ENCODE measurements around the gene C11orf87.

The C11orf87 gene

DNA sequence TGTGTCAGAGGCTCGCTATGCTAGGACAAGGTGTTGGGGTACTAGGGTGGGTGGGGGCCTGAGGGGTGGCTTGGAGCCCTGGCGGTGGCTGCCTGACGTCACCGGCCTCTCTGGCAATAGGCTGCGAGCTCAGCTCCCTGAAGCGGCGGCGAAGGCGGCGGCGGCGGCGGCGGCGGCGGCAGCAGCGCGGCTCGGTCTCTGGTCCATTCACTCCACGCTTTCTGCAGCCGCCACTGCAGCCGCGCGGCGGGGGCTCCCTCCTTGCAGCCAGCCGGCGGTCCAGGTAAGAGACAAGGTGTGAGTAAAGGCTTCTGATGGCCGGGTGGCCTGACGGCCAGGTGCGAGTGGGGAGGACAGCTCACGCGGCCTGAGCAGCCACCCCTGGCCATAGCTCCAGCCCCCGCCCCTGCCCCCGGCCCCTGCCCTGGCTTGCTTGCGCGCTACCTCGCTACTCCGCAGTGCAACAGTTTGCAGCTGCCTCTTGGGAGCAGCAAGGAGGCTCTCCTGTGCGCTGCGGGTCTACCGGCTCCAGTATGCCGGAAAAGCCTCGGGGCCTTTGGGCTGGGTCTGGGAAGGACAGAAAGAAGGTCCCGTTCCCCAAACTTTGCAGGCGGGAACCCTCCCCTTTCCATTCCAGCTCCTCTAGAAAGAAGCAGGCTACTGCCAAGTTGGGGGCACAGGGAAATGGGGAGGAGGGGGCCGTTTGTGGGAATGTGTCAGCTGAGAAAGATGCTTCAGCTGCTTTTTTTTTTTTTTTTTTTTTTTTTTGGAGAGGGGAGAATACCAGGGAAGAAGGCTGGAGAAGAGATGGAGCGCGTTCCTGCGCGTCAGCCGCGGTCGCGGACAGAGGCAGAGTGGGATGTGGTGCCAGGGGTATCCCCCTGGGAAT, at the start of gene C11orf87:
Gene C11orf87, plus strand, starts transcription at position 210 of the 889 bp plus-strand sequence. CDS start 1,444 bp downstream, outside the sequence.
- DNase-seq (ENCODE audit: low read depth) = no peak

DNA sequence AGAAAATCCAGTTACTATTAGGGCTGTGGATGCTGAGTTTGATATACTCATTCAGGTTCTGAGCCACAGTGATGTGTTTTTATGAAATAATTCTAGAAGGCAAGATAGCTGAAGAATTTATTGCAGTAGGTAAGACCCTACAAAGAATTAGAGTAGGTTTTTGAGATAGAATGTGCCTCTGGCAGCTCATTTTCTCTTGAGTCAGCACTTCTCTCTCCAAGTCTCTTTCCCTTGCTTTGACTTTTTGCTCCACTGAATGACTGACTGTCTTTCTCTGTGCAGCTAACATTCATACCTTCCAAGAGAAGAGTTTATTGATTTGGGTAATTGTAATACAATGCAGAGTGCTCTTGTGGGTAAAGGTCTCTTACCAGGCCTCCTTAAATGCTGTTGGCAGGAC, 48.0 kb upstream of the C11orf87 start:
- no peak for DNase-seq (ENCODE audit: low read depth)

DNA sequence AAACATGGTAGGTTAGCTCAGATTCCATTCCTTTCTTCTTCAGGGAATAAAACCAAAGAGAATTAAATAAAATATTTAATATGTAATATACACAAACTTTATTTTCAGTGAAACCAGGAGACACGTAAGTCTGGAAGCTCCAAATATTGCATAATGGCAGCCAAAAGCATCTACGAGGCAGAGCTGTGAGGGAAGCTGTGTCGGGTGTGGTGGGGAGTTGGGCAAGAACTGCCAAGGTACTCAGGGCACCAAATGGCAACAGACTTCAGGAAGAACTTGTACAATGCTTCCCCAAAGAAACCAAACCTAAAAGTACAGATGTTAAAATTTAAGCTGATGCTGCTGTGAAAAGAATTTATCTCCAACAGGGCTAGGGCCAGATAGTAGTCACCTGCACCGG, 47.5 kb upstream of the C11orf87 start:
- DNase-seq (ENCODE audit: low read depth) = no peak

DNA sequence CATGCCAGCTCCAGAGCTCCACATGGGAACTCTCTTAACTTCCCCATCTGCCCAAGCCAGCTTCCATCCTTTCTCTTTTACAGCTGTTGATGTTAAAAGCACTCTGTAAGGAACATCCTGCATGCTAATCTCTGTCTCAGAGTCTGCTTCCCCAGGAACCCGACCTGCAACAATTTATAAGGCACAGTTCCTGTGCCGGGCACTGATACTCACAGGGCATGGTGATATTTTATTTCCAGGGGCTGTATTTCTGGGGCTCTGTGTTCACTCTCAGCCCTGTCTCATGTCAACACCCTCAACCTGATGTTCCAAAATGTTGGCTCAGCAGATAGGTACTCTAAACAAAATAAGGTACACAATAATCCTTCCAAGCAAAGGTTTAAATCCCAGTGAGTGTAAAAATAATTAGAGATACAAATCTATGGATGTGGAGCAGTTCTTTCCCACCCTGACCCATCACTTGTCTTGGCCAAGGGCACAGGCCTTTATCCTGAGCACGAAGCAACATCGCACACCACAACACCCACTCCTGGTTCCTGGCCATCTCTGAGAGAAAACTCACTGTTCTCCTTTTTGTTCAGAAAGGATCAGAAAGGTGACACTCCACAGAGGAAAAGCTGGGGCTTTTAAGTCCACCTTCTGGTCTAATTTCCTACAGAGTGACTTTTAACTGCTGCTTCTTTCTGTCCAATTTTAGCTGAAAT, 44.8 kb upstream of the C11orf87 start:
- no peak for DNase-seq (ENCODE audit: low read depth)

DNA sequence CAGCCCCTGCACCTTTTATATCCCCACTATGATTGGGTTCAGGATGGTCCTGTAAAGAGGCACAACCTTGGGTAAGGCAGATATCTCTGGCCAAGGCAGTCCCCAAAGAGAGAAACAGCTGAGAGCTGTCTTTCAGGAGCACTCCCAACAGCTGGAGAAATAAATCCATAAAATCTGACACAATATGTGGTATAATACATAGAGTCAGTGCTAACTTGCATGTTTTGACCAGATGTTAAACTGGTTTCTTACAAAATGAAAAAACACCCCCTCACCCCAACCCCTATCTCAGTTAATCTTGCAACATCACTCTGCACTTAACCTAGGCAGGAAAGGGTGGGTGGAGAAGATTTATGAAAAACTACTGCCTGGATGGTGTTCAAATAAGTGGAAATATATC, 44.0 kb upstream of the C11orf87 start:
- no peak for DNase-seq (ENCODE audit: low read depth)

DNA sequence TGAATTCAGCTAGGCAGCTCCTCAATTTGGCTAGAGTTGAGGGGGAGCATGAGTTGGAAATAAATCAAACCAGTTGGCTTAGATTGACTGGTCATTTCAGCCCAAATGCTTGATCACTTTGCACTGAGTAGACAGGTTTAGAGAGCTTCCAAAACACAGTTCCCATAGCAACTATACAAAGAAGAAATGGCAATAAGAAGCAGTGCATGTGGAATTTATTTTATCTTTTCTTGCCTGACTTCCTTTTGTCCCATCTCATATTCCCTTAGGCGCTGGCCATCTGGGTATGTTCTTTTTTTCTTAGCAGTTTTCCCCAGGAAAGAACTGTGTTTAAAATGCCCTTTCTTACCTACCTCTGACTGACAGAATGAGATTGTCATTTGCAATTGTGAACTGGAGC, 38.7 kb upstream of the C11orf87 start:
- no peak for DNase-seq (ENCODE audit: low read depth)

DNA sequence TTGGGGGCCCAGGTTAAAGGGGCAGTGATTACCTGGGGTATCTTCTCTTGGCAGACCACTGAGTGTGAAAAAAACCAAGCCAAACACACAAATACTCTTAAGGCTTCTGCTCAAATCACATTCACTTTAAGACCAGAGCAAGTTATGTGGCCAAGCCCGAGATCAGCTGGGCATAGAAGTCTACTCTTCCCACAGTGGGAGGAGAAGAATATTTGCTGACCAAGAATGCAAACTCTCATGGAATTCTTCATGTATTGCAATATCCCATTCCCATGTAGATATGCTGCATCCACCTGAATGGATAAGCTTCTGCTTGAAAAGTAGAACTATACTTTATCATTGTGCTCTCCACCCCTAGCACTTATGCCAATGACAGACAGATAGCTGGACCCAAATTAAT, 37.1 kb upstream of the C11orf87 start:
- no peak for DNase-seq (ENCODE audit: low read depth)

DNA sequence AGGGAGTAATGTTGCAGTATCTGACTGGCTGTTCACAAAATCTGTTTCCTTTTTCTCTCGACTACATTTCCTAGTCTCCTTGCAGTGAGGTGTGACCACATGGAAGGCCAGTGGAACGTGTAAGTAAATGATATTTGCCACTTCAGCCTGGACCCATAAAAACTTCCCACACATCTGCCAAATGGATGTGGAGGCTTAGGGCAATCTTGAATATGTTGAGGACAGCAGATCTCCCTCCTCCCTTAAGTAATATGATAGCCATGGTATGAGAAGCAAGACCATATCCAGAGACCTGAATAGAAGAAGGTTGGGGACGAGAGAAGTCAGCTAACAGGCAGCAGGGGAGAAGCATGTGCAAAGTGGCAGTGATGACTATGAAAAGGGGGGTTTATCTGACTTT, 33.0 kb upstream of the C11orf87 start:
- DNase-seq (ENCODE audit: low read depth) = no peak

DNA sequence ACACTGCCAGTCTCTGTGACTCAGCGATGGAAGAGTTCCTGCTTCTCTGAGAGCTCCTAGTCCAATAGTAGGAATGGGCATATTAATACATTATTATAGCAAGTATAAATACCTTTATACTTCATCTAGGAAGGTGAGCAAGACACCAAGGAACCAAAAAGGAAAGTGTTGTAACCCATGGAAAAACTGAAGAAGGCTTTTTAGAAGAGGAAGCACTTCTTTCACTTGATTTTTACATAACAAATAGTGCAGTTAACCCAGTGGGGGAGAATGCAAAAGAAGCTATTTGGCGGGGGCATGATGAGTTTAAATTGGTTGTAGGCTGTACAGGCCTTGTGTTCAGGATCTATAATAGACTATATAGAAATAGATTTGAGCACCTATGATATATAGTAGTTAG, 31.2 kb upstream of the C11orf87 start:
- no peak for DNase-seq (ENCODE audit: low read depth)

DNA sequence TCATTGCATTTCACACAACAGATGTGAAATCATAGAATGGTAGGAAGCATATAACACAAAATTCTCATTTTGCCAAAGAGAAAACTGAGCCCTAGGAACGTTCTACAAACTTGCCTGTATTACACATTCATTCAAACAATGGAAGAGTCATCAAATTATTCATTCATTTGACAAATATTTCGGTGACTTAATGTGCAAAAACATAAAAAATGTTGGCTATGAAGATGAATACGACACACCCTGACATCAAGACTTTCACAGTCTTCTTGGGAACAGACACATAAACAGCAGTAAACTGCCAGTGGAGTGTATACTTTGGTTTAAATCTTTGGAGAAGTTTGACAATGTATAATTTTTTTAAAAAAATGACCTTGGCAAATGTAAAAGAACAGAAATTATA, 20.4 kb upstream of the C11orf87 start:
- DNase-seq (ENCODE audit: low read depth) = no peak

DNA sequence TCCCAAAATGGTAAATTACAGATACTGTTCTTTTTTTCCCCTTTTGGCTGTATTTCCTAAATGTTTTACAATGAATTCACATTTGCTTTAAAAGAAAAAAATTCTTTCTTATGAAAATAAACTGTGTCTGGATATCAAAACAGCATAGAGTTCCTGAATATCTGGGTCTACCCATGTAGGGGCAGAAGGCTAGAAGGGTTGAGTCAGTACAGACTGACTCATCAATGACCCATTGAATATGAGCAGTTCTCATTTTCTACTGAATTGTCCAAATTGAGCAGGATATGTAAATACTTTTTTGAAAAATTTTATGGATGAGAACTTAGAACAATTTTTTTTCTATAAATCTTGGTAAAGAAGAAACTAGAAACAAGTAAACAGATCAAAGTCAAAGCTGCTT, 16.3 kb upstream of the C11orf87 start:
- DNase-seq (ENCODE audit: low read depth) = no peak

DNA sequence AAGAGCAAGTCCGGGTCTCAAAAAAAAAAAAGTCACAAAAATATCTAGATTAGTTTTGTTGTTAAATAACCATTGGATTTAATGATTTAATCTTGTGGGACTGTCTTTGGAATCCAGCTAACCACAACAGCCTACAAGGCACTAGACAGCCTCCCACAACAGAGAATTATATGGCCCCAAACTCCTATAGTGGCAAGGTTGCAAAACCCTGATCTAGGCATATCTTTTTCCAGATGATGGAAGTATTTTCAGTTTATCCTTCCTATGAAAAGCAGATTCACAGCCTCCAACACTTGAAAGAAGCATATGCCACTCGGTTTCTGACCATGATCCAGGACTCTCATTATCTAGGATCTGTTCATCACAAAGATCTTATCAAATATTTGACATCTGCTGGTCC, 5.4 kb upstream of the C11orf87 start:
- no peak for DNase-seq (ENCODE audit: low read depth)

DNA sequence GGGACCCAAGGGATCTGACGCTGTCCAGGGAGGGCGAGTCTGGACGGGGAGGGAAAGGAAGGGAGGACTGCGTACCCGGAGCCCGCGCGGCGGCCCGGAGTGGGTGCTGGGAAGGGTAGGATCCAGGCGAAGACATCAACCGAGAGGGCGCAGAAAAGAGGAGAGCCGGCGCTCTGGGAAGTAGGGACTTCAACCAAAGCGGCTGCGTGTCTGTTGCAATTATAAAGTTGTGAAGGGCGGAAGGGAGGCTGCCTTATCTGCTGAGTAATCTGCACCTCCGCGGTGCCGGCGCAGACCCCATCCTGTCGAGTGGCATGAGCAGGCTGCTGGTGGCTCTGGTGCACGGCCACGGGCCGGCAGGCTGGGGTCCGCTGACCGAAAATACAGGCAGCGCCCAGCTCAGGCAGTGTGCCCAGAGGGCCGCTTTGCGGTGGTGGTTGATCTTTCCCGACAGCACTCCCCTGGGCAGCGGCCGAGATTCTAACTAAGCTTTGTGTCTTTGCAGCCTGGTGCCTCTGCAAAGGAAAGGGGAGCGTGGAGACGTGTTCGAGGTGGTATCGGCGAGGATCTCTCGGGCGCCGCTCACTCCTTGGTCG, 978 bp downstream of the C11orf87 start:
- no peak for DNase-seq (ENCODE audit: low read depth)

DNA sequence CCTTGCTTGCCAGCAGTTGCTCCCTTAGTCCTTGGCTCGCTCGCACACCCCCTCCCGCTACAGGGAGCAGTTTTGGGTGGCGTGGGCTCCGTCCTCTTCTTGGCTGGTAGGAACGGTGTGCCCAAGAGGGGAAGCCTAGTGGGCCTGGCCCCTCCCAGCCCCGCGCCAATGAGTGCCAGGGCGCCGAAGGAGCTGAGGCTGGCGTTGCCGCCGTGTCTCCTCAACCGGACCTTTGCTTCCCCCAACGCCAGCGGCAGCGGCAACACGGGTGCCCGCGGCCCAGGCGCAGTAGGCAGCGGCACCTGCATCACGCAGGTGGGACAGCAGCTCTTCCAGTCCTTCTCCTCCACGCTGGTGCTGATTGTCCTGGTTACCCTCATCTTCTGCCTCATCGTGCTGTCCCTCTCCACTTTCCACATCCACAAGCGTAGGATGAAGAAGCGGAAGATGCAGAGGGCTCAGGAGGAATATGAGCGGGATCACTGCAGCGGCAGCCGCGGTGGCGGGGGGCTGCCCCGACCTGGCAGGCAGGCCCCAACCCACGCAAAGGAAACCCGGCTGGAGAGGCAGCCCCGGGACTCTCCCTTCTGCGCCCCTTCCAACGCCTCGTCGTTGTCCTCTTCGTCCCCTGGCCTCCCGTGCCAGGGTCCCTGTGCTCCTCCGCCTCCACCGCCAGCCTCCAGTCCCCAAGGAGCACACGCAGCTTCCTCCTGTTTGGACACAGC, 1.6 kb downstream of the C11orf87 start:
- no peak for DNase-seq (ENCODE audit: low read depth)

DNA sequence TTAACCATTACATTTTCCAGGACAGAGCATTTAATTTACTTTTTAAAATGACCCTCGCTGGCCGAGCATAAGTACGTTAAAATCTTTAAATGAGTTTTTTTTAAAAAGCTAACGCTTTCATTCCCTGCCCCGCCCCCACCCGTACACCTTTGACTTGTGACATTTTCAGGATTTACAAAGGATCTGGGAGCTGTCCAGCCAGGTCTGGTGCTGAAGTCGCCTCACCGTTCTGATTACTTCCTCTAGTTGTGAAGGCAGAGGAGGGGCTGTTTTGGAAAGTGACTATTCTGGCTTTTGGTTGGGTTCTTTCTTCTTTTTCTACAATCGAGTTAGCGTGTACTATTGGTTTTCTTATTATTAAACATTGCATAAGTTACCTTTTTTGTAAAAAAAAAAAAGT, 2.9 kb downstream of the C11orf87 start:
- no peak for DNase-seq (ENCODE audit: low read depth)

DNA sequence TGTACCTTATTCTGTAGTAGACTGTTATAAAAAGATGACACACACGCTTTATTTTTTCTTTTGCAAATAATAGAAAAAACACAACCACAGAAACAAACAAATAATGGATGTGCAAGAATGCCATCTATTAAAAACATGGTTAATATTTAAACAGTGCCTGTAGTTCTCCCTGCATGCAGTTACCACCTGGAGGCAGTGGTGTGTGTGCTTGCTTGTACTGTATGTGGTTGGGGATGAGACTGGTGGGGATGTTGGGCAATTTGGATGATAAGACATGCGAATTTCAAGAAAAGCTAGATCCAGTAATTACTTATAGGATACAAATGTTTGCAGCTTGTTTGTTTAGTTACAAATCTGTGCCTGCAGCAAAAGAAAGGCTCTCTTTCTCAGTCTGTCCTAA, 3.6 kb downstream of the C11orf87 start:
- no peak for DNase-seq (ENCODE audit: low read depth)

DNA sequence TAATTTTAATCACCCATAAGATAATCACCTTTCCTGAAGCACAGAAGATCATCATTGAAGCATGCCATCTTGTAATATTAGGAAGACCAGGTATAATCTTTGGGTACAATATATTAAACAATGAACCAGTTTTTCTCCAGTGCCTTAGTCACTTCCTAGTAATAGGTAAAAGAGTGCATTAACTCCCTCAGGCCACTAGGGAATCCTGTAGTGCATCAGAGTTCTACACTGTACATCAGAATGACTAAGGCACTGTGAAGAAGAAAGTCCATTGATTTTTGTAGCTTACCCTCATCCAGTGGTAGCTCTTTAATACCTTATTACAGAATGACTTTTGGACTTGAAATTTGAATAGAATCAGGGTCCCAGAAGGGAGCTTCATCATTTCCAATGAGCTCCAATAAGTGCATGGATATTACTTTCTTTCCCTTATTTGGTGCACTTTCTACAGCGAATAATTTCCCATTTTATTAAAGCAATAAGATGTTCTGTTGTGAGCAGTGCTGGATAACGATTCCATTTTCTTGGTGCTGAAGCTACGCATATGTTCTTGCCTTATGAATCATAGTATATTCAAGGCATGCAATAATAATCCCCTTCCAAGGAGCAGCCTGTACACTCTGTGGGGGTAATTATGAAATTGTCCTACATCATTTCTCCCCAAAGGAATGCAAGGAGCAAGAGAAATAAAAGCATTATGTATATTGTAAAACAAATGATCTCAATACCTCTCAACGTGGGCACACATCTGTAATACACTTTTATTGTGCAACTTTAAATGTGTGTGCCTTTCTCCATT, 4.7 kb downstream of the C11orf87 start:
- no peak for DNase-seq (ENCODE audit: low read depth)

DNA sequence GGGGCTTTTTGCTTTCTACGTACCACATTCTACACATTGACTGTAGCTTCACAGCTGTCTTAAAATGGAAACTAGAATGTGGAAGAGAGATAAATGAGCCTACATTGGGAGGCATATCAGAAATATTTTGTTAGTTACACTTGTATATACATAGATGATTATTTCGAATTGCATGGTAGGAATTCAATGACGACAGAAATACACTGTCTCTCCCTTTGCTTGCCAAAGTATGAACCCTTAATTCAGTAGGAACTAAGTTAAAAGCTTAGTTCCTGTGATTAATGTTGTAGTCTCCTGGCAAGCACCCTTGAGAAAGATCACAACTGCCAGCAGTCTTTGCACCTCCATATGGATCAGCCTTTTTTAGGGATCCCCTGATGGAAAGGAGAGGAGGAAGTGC, 10.1 kb downstream of the C11orf87 start:
- no peak for DNase-seq (ENCODE audit: low read depth)

DNA sequence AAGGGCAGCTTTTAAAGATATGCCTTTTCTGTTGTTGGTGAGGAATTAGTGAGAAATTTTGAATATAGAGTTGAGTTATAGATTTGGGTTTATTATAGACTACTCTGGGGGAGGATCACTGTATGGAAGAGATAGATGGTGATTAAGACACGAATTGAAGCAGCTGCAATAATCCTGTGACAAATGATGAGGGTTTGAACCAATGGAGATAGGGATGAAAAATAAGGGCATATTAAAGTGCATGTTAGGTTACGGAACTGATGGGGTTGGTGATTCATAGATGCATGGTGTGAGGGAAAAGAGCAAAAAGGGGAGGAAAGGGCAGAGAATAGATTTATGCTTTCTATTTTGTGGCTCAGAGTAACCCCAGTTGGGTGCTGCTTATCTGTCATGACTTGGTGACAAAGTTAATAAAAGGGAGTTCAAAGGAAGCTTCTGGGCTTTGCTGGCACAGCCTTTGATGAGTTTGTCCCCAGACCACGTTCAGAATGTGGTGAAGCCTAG, 11.8 kb downstream of the C11orf87 start:
- no peak for DNase-seq (ENCODE audit: low read depth)

DNA sequence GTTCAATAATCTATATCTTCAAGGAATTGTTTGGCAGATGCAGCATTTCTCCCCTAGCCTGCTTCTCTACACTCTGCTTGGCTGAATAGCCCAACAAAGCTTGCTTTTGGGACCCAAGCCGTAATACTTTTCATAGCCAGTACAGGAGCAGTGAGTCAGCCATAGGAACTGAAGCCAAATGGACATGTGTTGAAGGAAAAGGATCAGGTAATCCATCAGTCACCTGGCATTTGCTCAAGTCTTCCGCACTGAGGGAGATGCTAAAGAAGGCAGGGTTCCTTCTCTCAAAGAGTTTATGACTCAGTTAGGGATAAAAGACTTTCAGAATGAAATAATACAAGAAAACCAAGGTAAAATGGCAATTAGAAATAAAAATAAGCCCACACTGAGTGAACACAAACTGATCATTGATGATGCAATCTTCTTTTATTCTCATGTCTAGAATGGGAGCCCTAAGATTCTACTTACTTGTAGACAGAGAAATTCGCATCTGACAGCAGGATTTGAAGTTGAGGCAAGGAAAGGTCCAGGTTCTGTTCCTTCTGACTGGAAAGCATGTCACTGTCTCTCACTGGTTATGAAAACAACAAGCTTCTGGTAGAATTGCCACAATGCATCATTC, 13.2 kb downstream of the C11orf87 start:
- DNase-seq (ENCODE audit: low read depth) = no peak

DNA sequence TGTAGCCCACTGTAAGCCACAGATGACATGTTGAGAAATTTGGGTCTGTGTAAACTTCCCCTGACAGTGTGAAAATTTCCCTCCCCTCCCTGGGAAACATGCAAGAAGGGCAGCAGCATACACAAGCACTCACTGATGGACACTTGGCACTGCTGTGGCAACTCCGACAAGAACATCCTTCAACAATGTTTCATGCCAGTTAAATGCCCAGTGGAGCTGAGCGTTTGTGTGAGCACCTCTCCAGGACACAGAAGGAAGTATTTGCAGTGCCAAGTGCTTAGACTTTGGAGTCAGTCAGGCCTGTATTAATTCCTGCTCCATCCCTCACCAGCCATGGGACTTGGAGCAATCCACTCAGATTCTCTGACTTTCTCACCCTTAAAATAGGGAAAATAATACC, 17.7 kb downstream of the C11orf87 start:
- no peak for DNase-seq (ENCODE audit: low read depth)
